Mammary epithelial cell (primary cell): ENCODE data around the gene SVIL.

Experiments
- CTCF ChIP-seq, 2 donors: IDR thresholded peaks in 1 of 2; conservative IDR thresholded peaks in 1 of 2; 2 replicates each; pipeline ENCODE4 v1.5.1; 2011 to 2012; ENCODE audit warnings: inconsistent platforms in 2 of 2, low read length in 2 of 2, mild to moderate bottlenecking in 2 of 2, control low read depth in 1 of 2, low read depth in 1 of 2; ENCODE audit not compliant: insufficient read depth in 1 of 2; ENCODE audit errors: extremely low read depth in 1 of 2
- EZH2 ChIP-seq: IDR thresholded peaks from 2 replicates; pipeline ENCODE4 v1.6.1; 2012; ENCODE audit warnings: low read length, inconsistent platforms, borderline replicate concordance

GRCh38 chr10:29440981-29441380, 193.8 kb downstream of the SVIL start:
- TF ChIP-seq CTCF (conservative IDR thresholded peaks at IDR 0.05 in 1 of 2, IDR thresholded peaks at IDR 0.05 in 1 of 2; ENCODE audit: extremely low read depth in 1 of 2, insufficient read depth in 1 of 2, low read depth in 1 of 2, low read length in 2 of 2) (no peak), EZH2 (no peak)
